Liver (tissue), 9 donors: ENCODE measurements around the gene CCR7. TPM values are rescaled to one million over a fixed set of nuclear protein-coding genes. Genes with fewer than 3 reads are reported as not detected.

Experiments
- DNase-seq: peaks from one replicate; pipeline ENCODE4 v3.0.0-alpha.2; 2017; ENCODE audit warnings: low spot score
- H3K27ac ChIP-seq, 2 donors: one replicate each; pipeline ENCODE4 v1.7.0; 2013; ENCODE audit warnings: inconsistent platforms in 2 of 2, low read length in 2 of 2, control low read depth in 1 of 2, low read depth in 1 of 2, mild to moderate bottlenecking in 1 of 2
- H3K27me3 ChIP-seq, 4 donors: one replicate each; pipeline versions ENCODE4 v1.6.1 to v1.7.0; 2013; ENCODE audit warnings: low read length in 3 of 4, inconsistent platforms in 1 of 4, mild to moderate bottlenecking in 1 of 4, moderate library complexity in 1 of 4; ENCODE audit not compliant: control insufficient read depth in 4 of 4, insufficient read depth in 4 of 4
- H3K36me3 ChIP-seq, 4 donors: one replicate each; pipeline versions ENCODE4 v1.6.1 to v1.7.0; 2013; ENCODE audit warnings: low read length in 3 of 4, mild to moderate bottlenecking in 3 of 4, low read depth in 1 of 4, moderate library complexity in 1 of 4; ENCODE audit not compliant: control insufficient read depth in 4 of 4, insufficient read depth in 3 of 4
- H3K4me1 ChIP-seq, 4 donors: one replicate each; pipeline versions ENCODE4 v1.6.1 to v1.7.0; 2013; ENCODE audit warnings: low read length in 3 of 4, mild to moderate bottlenecking in 3 of 4, moderate library complexity in 1 of 4; ENCODE audit not compliant: control insufficient read depth in 4 of 4, insufficient read depth in 4 of 4
- H3K4me3 ChIP-seq, 3 donors: one replicate each; pipeline versions ENCODE4 v1.6.1 to v1.7.0; 2013; ENCODE audit warnings: low read length in 3 of 3, control low read depth in 1 of 3, low read depth in 1 of 3, mild to moderate bottlenecking in 1 of 3
- H3K9ac ChIP-seq, 2 donors: one replicate each; pipeline ENCODE4 v1.7.0; 2013; ENCODE audit warnings: low read length in 2 of 2, mild to moderate bottlenecking in 2 of 2, moderate library complexity in 2 of 2, control low read depth in 1 of 2, low read depth in 1 of 2
- H3K9me3 ChIP-seq, 4 donors: one replicate each; pipeline versions ENCODE4 v1.6.1 to v1.7.0; 2013; ENCODE audit warnings: low read length in 3 of 4; ENCODE audit not compliant: control insufficient read depth in 4 of 4
- ATF3 ChIP-seq: IDR thresholded peaks from 2 replicates; pipeline ENCODE4 v1.6.1; 2016; ENCODE audit warnings: antibody characterized with exemption
- EGR1 ChIP-seq, 2 donors: IDR thresholded peaks; 2 replicates each; pipeline ENCODE4 v1.6.1; 2016 to 2018; ENCODE audit warnings: antibody characterized with exemption in 2 of 2, low read depth in 2 of 2
- FOXA1 ChIP-seq: IDR thresholded peaks from 2 replicates; pipeline ENCODE4 v1.6.1; 2016; ENCODE audit warnings: antibody characterized with exemption
- FOXA2 ChIP-seq: IDR thresholded peaks from 2 replicates; pipeline ENCODE4 v1.6.1; 2016; ENCODE audit warnings: antibody characterized with exemption
- GABPA ChIP-seq, 2 donors: IDR thresholded peaks in 1 of 2; conservative IDR thresholded peaks in 1 of 2; 2 replicates each; pipeline ENCODE4 v1.6.1; 2016; ENCODE audit warnings: antibody characterized with exemption in 2 of 2, mild to moderate bottlenecking in 1 of 2, moderate library complexity in 1 of 2
- HNF4A ChIP-seq, 2 donors: conservative IDR thresholded peaks; 2 replicates each; pipeline ENCODE4 v1.6.1; 2016; ENCODE audit warnings: antibody characterized with exemption in 2 of 2, mild to moderate bottlenecking in 2 of 2
- HNF4G ChIP-seq: IDR thresholded peaks from 2 replicates; pipeline ENCODE4 v1.6.1; 2016; ENCODE audit warnings: antibody characterized with exemption
- JUND ChIP-seq, 2 donors: IDR thresholded peaks; 2 replicates each; pipeline ENCODE4 v1.6.1; 2016; ENCODE audit warnings: antibody characterized with exemption in 2 of 2
- MAX ChIP-seq: IDR thresholded peaks from 2 replicates; pipeline ENCODE4 v1.6.1; 2016; ENCODE audit warnings: antibody characterized with exemption
- NR2F2 ChIP-seq: IDR thresholded peaks from 2 replicates; pipeline ENCODE4 v1.6.1; 2016; ENCODE audit warnings: antibody characterized with exemption
- RAD21 ChIP-seq, 2 donors: IDR thresholded peaks; 2 replicates each; pipeline ENCODE4 v1.6.1; 2016; ENCODE audit warnings: antibody characterized with exemption in 2 of 2, mild to moderate bottlenecking in 2 of 2
- REST ChIP-seq: IDR thresholded peaks from 2 replicates; pipeline ENCODE4 v1.6.1; 2016; ENCODE audit warnings: antibody characterized with exemption, mild to moderate bottlenecking
- SP1 ChIP-seq: IDR thresholded peaks from 2 replicates; pipeline ENCODE4 v1.6.1; 2018; ENCODE audit warnings: antibody characterized with exemption, mild to moderate bottlenecking
- TAF1 ChIP-seq: conservative IDR thresholded peaks from 2 replicates; pipeline ENCODE4 v1.6.1; 2016; ENCODE audit warnings: antibody characterized with exemption, mild to moderate bottlenecking
- YY1 ChIP-seq: IDR thresholded peaks from 2 replicates; pipeline ENCODE4 v1.6.1; 2016; ENCODE audit warnings: antibody characterized with exemption, mild to moderate bottlenecking
- WGBS: extraction: QIAGEN DNeasy Blood & Tissue Kit; methylation state at CpG from one replicate; pipeline ENCODE4 v1.1.7; 2013; 5-methylcytosine and 5-hydroxymethylcytosine counted together
- polyA plus RNA-seq, 2 donors: library from polyadenylated mRNA; stranded (reverse) in 1 of 2; unstranded in 1 of 2; fragments of 200-250 nt in 1 of 2; fragments of >200 nt in 1 of 2; fragmentation: Nextera tagmentation in 1 of 2; extraction: Ambion mirVana in 1 of 2; gene quantifications; one replicate each; pipeline versions ENCODE4 v1.2.1 to v1.2.3, GENCODE V29; 2013 to 2015
- total RNA-seq, 2 donors: library from RNA; depleted of rRNA; stranded (reverse); fragments of >200 nt; gene quantifications; one replicate each; pipeline ENCODE4 v1.2.3, GENCODE V29; 2014
- TF ChIP-seq, protein P1 (sequence below): IDR thresholded peaks from 2 replicates; pipeline ENCODE4 v1.6.1; 2016; ENCODE audit warnings: antibody characterized with exemption
- TF ChIP-seq, protein P2 (sequence below): fragments of 150-350 bp; IDR thresholded peaks from 2 replicates; pipeline ENCODE4 v1.5.1; 2017; ENCODE audit warnings: improper control_type of control experiment, low read depth, low read length; ENCODE audit not compliant: missing input control
- donor health status: healthy.
- donor health status: healthy.
- donor health status: healthy.
- donor health status: healthy.
- donor health status: healthy.

Gene CCR7
- total and polyA plus RNA-seq, 4 donors = 0.08 to 0.89 (median 0.28) TPM

- Histone ChIP-seq H3K27me3 (no peaks in the 10 kb centered on the region), H3K4me3 (no peak overlapping the region), H3K9ac (no peak overlapping the region), H3K36me3 (no peaks in the 10 kb centered on the region), H3K4me1 (no peaks in the 10 kb centered on the region), H3K9me3 (no peaks in the 10 kb centered on the region), H3K27ac (no peak overlapping the region)
- 94% methylated on average over 3 of the region's 3 CpGs for WGBS
- DNase-seq = no peak
- TF ChIP-seq RAD21 (IDR thresholded peaks at IDR 0.05) (no peak), JUND (IDR thresholded peaks at IDR 0.05) (no peak), EGR1 (IDR thresholded peaks at IDR 0.05; ENCODE audit: low read depth in 2 of 2) (no peak)
Measured at GRCh38 chr17:40579471-40579870, 14.2 kb upstream of the CCR7 start.

GRCh38 chr17:40577611-40578065 lies 12.4 kb upstream of the CCR7 start:
- no peak overlapping the region for H3K9ac ChIP-seq
- DNase-seq = no peak
- no peaks in the 10 kb centered on the region for H3K4me1 ChIP-seq
- H3K4me3 ChIP-seq = no peak overlapping the region
- no peak for TF ChIP-seq FOXA1
- TF ChIP-seq, protein P1, sequence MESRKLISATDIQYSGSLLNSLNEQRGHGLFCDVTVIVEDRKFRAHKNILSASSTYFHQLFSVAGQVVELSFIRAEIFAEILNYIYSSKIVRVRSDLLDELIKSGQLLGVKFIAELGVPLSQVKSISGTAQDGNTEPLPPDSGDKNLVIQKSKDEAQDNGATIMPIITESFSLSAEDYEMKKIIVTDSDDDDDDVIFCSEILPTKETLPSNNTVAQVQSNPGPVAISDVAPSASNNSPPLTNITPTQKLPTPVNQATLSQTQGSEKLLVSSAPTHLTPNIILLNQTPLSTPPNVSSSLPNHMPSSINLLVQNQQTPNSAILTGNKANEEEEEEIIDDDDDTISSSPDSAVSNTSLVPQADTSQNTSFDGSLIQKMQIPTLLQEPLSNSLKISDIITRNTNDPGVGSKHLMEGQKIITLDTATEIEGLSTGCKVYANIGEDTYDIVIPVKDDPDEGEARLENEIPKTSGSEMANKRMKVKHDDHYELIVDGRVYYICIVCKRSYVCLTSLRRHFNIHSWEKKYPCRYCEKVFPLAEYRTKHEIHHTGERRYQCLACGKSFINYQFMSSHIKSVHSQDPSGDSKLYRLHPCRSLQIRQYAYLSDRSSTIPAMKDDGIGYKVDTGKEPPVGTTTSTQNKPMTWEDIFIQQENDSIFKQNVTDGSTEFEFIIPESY = no peak
- TF ChIP-seq YY1 = no peak
- no peak for TF ChIP-seq MAX
- H3K27me3 ChIP-seq = no peaks in the 10 kb centered on the region
- peaks cover 0 to 2% (median 0%) of the 10 kb centered on the region in 4 donors for H3K9me3 ChIP-seq
- no peaks in the 10 kb centered on the region for H3K36me3 ChIP-seq
- no peak overlapping the region for H3K27ac ChIP-seq
- WGBS = 88% methylated on average over 5 of the region's 5 CpGs

DNA sequence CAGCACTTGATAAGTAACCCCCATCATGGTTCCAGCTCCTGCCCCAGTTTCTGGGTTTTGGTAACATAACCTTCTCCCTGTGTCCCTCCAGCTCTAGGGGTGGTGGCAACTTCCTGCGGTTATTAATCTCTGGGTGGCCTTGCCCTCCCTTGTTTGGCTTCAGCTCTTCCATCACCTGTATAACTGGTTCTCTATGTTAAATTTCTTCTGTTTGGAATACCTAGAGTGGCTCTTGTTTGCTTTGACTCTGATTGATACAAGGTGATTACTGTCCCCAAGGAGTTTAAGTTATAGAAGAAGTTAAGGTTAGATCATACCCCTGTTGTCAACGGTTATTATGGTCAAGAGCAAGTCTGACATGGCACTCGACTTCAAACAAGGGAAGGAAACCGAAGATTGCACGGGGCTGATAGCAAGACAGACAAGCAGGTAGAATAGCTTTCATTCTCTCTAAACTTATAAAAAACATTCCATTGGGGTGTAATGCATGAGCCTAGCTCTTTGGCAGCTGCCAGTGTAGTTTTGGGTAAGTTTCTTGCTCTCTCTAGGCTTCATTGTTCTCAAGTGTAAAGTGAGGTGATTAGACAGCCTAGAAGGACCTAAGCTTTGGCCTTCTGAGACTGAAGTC lies 11.0 kb upstream of the CCR7 start:
- peaks cover 0 to 2% (median 0%) of the 10 kb centered on the region in 4 donors for H3K9me3 ChIP-seq
- H3K4me3 ChIP-seq = no peak overlapping the region
- H3K27me3 ChIP-seq = no peaks in the 10 kb centered on the region
- no peak for DNase-seq
- H3K9ac ChIP-seq = no peak overlapping the region
- H3K27ac ChIP-seq = no peak overlapping the region
- 82% methylated on average over 5 of the region's 5 CpGs for WGBS
- no peaks in the 10 kb centered on the region for H3K4me1 ChIP-seq
- no peaks in the 10 kb centered on the region for H3K36me3 ChIP-seq
- no peak for TF ChIP-seq TAF1
- no peak for TF ChIP-seq FOXA2
- TF ChIP-seq, protein P1 = no peak
- TF ChIP-seq GABPA (IDR thresholded peaks at IDR 0.05 in 1 of 2, conservative IDR thresholded peaks at IDR 0.05 in 1 of 2) = no peak
- no peak for TF ChIP-seq YY1
- TF ChIP-seq RAD21 (IDR thresholded peaks at IDR 0.05) = no peak
- no peak for TF ChIP-seq MAX
- TF ChIP-seq JUND (IDR thresholded peaks at IDR 0.05) = no peak
- TF ChIP-seq REST = no peak
- no peak for TF ChIP-seq NR2F2
- no peak for TF ChIP-seq FOXA1
- no peak for TF ChIP-seq SP1
- no peak for TF ChIP-seq ATF3
- TF ChIP-seq HNF4A (conservative IDR thresholded peaks at IDR 0.05) = no peak
- TF ChIP-seq HNF4G = no peak
- TF ChIP-seq, protein P2, sequence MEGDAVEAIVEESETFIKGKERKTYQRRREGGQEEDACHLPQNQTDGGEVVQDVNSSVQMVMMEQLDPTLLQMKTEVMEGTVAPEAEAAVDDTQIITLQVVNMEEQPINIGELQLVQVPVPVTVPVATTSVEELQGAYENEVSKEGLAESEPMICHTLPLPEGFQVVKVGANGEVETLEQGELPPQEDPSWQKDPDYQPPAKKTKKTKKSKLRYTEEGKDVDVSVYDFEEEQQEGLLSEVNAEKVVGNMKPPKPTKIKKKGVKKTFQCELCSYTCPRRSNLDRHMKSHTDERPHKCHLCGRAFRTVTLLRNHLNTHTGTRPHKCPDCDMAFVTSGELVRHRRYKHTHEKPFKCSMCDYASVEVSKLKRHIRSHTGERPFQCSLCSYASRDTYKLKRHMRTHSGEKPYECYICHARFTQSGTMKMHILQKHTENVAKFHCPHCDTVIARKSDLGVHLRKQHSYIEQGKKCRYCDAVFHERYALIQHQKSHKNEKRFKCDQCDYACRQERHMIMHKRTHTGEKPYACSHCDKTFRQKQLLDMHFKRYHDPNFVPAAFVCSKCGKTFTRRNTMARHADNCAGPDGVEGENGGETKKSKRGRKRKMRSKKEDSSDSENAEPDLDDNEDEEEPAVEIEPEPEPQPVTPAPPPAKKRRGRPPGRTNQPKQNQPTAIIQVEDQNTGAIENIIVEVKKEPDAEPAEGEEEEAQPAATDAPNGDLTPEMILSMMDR = no peak
